Erythroblast (primary cell): ENCODE measurements around the gene DLG3.

Source experiments
- DNase-seq, 2 experiments: peaks; one replicate each; lab custom pipeline; 2025; lab: John Stamatoyannopoulos, UW
- GATA1 ChIP-seq: IDR thresholded peaks from 2 replicates; pipeline ENCODE4 v1.6.1; 2011; ENCODE audit warnings: low read depth, mild to moderate bottlenecking, control low read depth, low read length, moderate library complexity
- POLR2A ChIP-seq: IDR thresholded peaks from 2 replicates; pipeline ENCODE4 v1.6.1; 2011; ENCODE audit warnings: mild to moderate bottlenecking, low read length

DLG3 gene

GRCh38 chrX:70476166-70476933 is 31.7 kb downstream of the DLG3 start:
- no peak for TF ChIP-seq POLR2A
- TF ChIP-seq GATA1: no peak
- no peak for DNase-seq

- DNase-seq: no peak
- TF ChIP-seq GATA1: no peak
- TF ChIP-seq POLR2A: no peak
These were observed 32.5 kb downstream of the DLG3 start for GRCh38 chrX:70476934-70477733.

GRCh38 chrX:70477734-70478075 is 33.1 kb downstream of the DLG3 start:
- no peak for DNase-seq
- no peak for TF ChIP-seq GATA1
- TF ChIP-seq POLR2A: no peak

- no peak for DNase-seq
- TF ChIP-seq GATA1: no peak
These were observed 34.1 kb downstream of the DLG3 start for GRCh38 chrX:70478526-70479245.

GRCh38 chrX:70479247-70479921 is 34.7 kb downstream of the DLG3 start:
- TF ChIP-seq POLR2A (no peak), GATA1 (no peak)
- DNase-seq: no peak

GRCh38 chrX:70479922-70480659 is 35.5 kb downstream of the DLG3 start:
- TF ChIP-seq POLR2A: no peak
- no peak for TF ChIP-seq GATA1
- no peak for DNase-seq

GRCh38 chrX:70480660-70481018 is 36.0 kb downstream of the DLG3 start:
- no peak for DNase-seq
- no peak for TF ChIP-seq GATA1
- TF ChIP-seq POLR2A: no peak

- DNase-seq: no peak
- TF ChIP-seq GATA1 (no peak), POLR2A (no peak)
These were observed 37.0 kb downstream of the DLG3 start for GRCh38 chrX:70481471-70482270.

GRCh38 chrX:70482300-70482699 is 37.7 kb downstream of the DLG3 start:
- DNase-seq: no peak
- TF ChIP-seq GATA1 (no peak), POLR2A (no peak)

GRCh38 chrX:70485466-70485865 is 40.8 kb downstream of the DLG3 start:
- no peak for TF ChIP-seq POLR2A
- no peak for DNase-seq

- DNase-seq: no peak
These were observed 44.2 kb downstream of the DLG3 start for GRCh38 chrX:70488856-70489255.

GRCh38 chrX:70494441-70494840 is 49.8 kb downstream of the DLG3 start:
- TF ChIP-seq GATA1: no peak
- DNase-seq: peak; percentile 1 to 52

More at GRCh38 chrX:70488856-70489255, 44.2 kb downstream of the DLG3 start:
- TF ChIP-seq GATA1: no peak
- no peak for TF ChIP-seq POLR2A

GRCh38 chrX:70496491-70496890 is 51.9 kb downstream of the DLG3 start:
- no peak for DNase-seq
- no peak for TF ChIP-seq GATA1
- no peak for TF ChIP-seq POLR2A
